PFSK-1 (cell line): ENCODE data around the gene MRTFA.

Experiments
- POLR2AphosphoS5 ChIP-seq: IDR thresholded peaks from 2 replicates; pipeline ENCODE4 v1.6.1; 2012; ENCODE audit warnings: low read depth, mild to moderate bottlenecking, control low read depth, low read length, moderate library complexity
- SIN3A ChIP-seq: IDR thresholded peaks from 2 replicates; pipeline ENCODE4 v1.6.1; 2012; ENCODE audit warnings: mild to moderate bottlenecking, low read length, moderate library complexity, borderline replicate concordance; ENCODE audit not compliant: insufficient read depth
- TAF1 ChIP-seq: IDR thresholded peaks from 2 replicates; pipeline ENCODE4 v1.6.1; 2012; ENCODE audit warnings: low read length, control low read depth, borderline replicate concordance; ENCODE audit not compliant: insufficient read depth

DNA sequence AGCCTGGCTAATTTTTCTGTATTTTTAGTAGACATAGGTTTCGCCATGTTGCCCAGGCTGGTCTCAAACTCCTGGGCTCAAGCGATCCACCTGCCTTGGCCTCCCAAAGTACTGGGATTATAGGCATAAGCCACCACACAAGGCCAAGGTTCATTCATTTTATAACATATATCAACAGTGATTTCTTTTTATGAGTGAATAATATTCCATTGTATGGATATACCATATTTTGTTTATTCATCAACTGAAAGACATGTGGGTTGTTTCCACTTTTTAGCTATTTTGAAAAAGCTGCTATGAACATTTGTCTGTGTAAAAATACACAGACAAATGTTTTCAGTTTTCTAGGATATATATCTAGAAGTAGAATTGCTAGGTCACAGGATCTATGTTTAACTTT lies 116.0 kb downstream of the MRTFA start:
- TF ChIP-seq POLR2AphosphoS5 (no peak), SIN3A (no peak), TAF1 (no peak)
